ENCODE data around the gene HTR5A. TPM values are rescaled to one million over a fixed set of nuclear protein-coding genes. Genes with fewer than 3 reads are reported as not detected.
A peak's percentile ranks its signal among the peaks of the same experiment; 100 is the strongest.

Gene HTR5A
- total and polyA plus RNA-seq, 10 of the 15 experiments (the other 5 are each of a cell fraction or from before 2014, with no cell fraction given), result not detected

GRCh38 chr7:155130493-155130892, 60.4 kb downstream of the HTR5A start:
- no peak overlapping the region for H2AFZ ChIP-seq (ENCODE audit: control insufficient read depth, low read depth, low read length)
- no peaks in the 10 kb centered on the region for H3K27me3 ChIP-seq (replicated peaks in 1 of 2; ENCODE audit: control insufficient read depth in 2 of 2, insufficient read depth in 2 of 2, low read length in 1 of 2)
- no peaks in the 10 kb centered on the region for H3K4me1 ChIP-seq (ENCODE audit: control insufficient read depth, insufficient read depth, low read length)
- no TSS peak for BruUV-seq (replicated peaks)
- no peaks in the 10 kb centered on the region for H3K79me2 ChIP-seq (ENCODE audit: control insufficient read depth, insufficient read depth, low read length)
- intact Hi-C loops (cut with micrococcal nuclease; ENCODE audit: unreplicated experiment), result no loop called here
- in situ Hi-C loops (cut with MboI), result no loop called here
- H3K36me3 ChIP-seq (ENCODE audit: control insufficient read depth in 2 of 2, insufficient read depth in 2 of 2, low read length in 1 of 2), result no peaks in the 10 kb centered on the region
- 86% methylated on average over 14 of the region's 14 CpGs for WGBS (ENCODE audit: insufficient coverage, insufficient replicate concordance, low lambda C conversion rate, missing lambda C conversion rate)
- no peak overlapping the region for H3K9ac ChIP-seq (ENCODE audit: control insufficient read depth, insufficient read depth, low read length)
- ChIA-PET CTCF (no interaction called here), SMC1A (ENCODE audit: uncharacterized antibody, unreplicated experiment) (interaction anchor here (0.6 kb wide), 1 partner anchor 92 kb away, joined by 3 read pairs; no protein-coding TSS in a partner anchor), RAD21 (ENCODE audit: unreplicated experiment) (no interaction called here), POLR2A (no interaction called here)
- no peak overlapping the region for H3K4me2 ChIP-seq (ENCODE audit: control insufficient read depth, insufficient read depth)
- ATAC-seq, result no peak
- H3K4me3 ChIP-seq, result no peak overlapping the region
- H3K9me3 ChIP-seq (replicated peaks; ENCODE audit: control insufficient read depth, insufficient read depth, low read length), result no peaks in the 10 kb centered on the region
- no peak for FAIRE-seq
- no peak overlapping the region for H3K27ac ChIP-seq (ENCODE audit: control insufficient read depth, insufficient read depth)
- DNase-seq (ENCODE audit: low read depth, low spot score), result no peak
- no peaks in the 10 kb centered on the region for H4K20me1 ChIP-seq (ENCODE audit: control insufficient read depth, insufficient read depth)
- TF ChIP-seq ZNF274 (IDR thresholded peaks at IDR 0.05; ENCODE audit: insufficient read depth, insufficient read length) (no peak), TCF3 (IDR thresholded peaks at IDR 0.05; ENCODE audit: borderline replicate concordance, insufficient read depth, low read depth, low read length) (peak; percentile 50; the same call in 1 of the 2 replicates), NRF1 (conservative IDR thresholded peaks at IDR 0.05; ENCODE audit: low read depth, low read length) (no peak), SP1 (IDR thresholded peaks at IDR 0.05; ENCODE audit: low read depth, low read length) (no peak), MLLT1 (IDR thresholded peaks at IDR 0.05) (no peak), SUZ12 (IDR thresholded peaks at IDR 0.05; ENCODE audit: unreplicated experiment) (no peak), EGR1 (IDR thresholded peaks at IDR 0.05; ENCODE audit: borderline replicate concordance in 1 of 2, low read depth in 2 of 2, low read length in 2 of 2) (no peak), TARDBP (IDR thresholded peaks at IDR 0.05; ENCODE audit: borderline replicate concordance) (no peak), SREBF2 (IDR thresholded peaks at IDR 0.05; ENCODE audit: low read length) (no peak), PBX3 (IDR thresholded peaks at IDR 0.05; ENCODE audit: insufficient replicate concordance, low read depth, low read length) (peak; percentile 42), POU2F2 (IDR thresholded peaks at IDR 0.05; ENCODE audit: borderline replicate concordance, low read depth, low read length) (no peak), RAD21 (IDR thresholded peaks at IDR 0.05; ENCODE audit: insufficient read depth, low read depth, low read length) (no peak), BCL3 (IDR thresholded peaks at IDR 0.05; ENCODE audit: borderline replicate concordance, insufficient read depth, low read depth, low read length, poor library complexity, severe bottlenecking) (peak; percentile 85), E4F1 (IDR thresholded peaks at IDR 0.05; ENCODE audit: borderline replicate concordance, partially characterized antibody) (no peak), CHD4 (IDR thresholded peaks at IDR 0.05) (no peak), SMAD5 (IDR thresholded peaks at IDR 0.05; ENCODE audit: low read depth) (no peak), ESRRA (IDR thresholded peaks at IDR 0.05; ENCODE audit: low read length) (no peak)

Data from GM12878 (cell line).